Body of pancreas (tissue), 4 donors: ENCODE results near the gene ELK4.

Source experiments
- POLR2A ChIP-seq, 3 donors: fragments of 450-650 bp; IDR thresholded peaks; one replicate each; pipeline ENCODE4 v1.6.1; 2016; ENCODE audit warnings: antibody characterized with exemption in 3 of 3, mild to moderate bottlenecking in 2 of 3
- TF ChIP-seq, protein P1 (sequence below), 7 experiments: fragments of 450-650 bp in 4 of 7; fragments of 200-600 bp in 3 of 7; sonication (generic) in 3 of 7; IDR thresholded peaks; one replicate each; pipeline ENCODE4 v1.5.1; 2016 to 2019; ENCODE audit warnings: antibody characterized with exemption in 7 of 7

- TF ChIP-seq, protein P1, sequence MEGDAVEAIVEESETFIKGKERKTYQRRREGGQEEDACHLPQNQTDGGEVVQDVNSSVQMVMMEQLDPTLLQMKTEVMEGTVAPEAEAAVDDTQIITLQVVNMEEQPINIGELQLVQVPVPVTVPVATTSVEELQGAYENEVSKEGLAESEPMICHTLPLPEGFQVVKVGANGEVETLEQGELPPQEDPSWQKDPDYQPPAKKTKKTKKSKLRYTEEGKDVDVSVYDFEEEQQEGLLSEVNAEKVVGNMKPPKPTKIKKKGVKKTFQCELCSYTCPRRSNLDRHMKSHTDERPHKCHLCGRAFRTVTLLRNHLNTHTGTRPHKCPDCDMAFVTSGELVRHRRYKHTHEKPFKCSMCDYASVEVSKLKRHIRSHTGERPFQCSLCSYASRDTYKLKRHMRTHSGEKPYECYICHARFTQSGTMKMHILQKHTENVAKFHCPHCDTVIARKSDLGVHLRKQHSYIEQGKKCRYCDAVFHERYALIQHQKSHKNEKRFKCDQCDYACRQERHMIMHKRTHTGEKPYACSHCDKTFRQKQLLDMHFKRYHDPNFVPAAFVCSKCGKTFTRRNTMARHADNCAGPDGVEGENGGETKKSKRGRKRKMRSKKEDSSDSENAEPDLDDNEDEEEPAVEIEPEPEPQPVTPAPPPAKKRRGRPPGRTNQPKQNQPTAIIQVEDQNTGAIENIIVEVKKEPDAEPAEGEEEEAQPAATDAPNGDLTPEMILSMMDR (IDR thresholded peaks at IDR 0.05): no peak
- TF ChIP-seq POLR2A (IDR thresholded peaks at IDR 0.05): no peak
Measured at GRCh38 chr1:205569411-205570172, 62.2 kb downstream of the ELK4 start.
